Inflammatory macrophage treated with lipopolysaccharide for 1 hour (primary cell): ENCODE results near the gene ERVH48-1.
"Not testable (repeated sequence)": the region's sequence is repeated elsewhere in the genome, so short reads cannot be mapped to it uniquely, and the experiment has no call there.

Experiments used
- DNase-seq, 2 donors: peaks; one replicate each; pipeline ENCODE4 v3.0.0-alpha.2; 2020 to 2022

ERVH48-1 gene

GRCh38 chr21:42938606-42938995 is 13.2 kb upstream of the ERVH48-1 start:
- DNase-seq, result not testable (repeated sequence)

- no peak for DNase-seq
Observed at GRCh38 chr21:42937960-42938605, 12.7 kb upstream of the ERVH48-1 start.

GRCh38 chr21:42937034-42937940 is 11.9 kb upstream of the ERVH48-1 start:
- not testable (repeated sequence) for DNase-seq

- DNase-seq, result not testable (repeated sequence)
Observed at GRCh38 chr21:42936360-42936759, 10.9 kb upstream of the ERVH48-1 start.

GRCh38 chr21:42933973-42934372 is 8.5 kb upstream of the ERVH48-1 start:
- not testable (repeated sequence) for DNase-seq

GRCh38 chr21:42933137-42933970 is 7.9 kb upstream of the ERVH48-1 start:
- not testable (repeated sequence) for DNase-seq

GRCh38 chr21:42932378-42933136 is 7.1 kb upstream of the ERVH48-1 start:
- DNase-seq, result not testable (repeated sequence)

GRCh38 chr21:42931560-42932235 is 6.3 kb upstream of the ERVH48-1 start:
- DNase-seq, result no peak

- no peak for DNase-seq
Observed at GRCh38 chr21:42929969-42930368, 4.5 kb upstream of the ERVH48-1 start.

GRCh38 chr21:42927474-42928200 is 2.2 kb upstream of the ERVH48-1 start:
- DNase-seq, result not testable (repeated sequence)

GRCh38 chr21:42924433-42924751 is 1.0 kb downstream of the ERVH48-1 start:
- no peak for DNase-seq

- peak; percentile 75 to 90 for DNase-seq
Observed at GRCh38 chr21:42923553-42924432, 1.6 kb downstream of the ERVH48-1 start.

GRCh38 chr21:42922918-42923317 is 2.5 kb downstream of the ERVH48-1 start:
- no peak for DNase-seq

- DNase-seq, result no peak
Observed at GRCh38 chr21:42921927-42922326, 3.5 kb downstream of the ERVH48-1 start.

- DNase-seq, result no peak
Observed at GRCh38 chr21:42918291-42918690, 7.1 kb downstream of the ERVH48-1 start.

GRCh38 chr21:42913476-42913875 is 12.0 kb downstream of the ERVH48-1 start:
- DNase-seq, result no peak

- not testable (repeated sequence) for DNase-seq
Observed at GRCh38 chr21:42911920-42912319, 13.5 kb downstream of the ERVH48-1 start.

- not testable (repeated sequence) for DNase-seq
Observed at GRCh38 chr21:42908484-42908883, 16.9 kb downstream of the ERVH48-1 start.

GRCh38 chr21:42906233-42906632 is 19.2 kb downstream of the ERVH48-1 start:
- no peak for DNase-seq

GRCh38 chr21:42905195-42905594 is 20.2 kb downstream of the ERVH48-1 start:
- no peak for DNase-seq
